Esophagus squamous epithelium (tissue), 5 donors: ENCODE data around the gene HS6ST2. TPM values are rescaled to one million over a fixed set of nuclear protein-coding genes. Genes with fewer than 3 reads are reported as not detected.

Source experiments
- DNase-seq: peaks from one replicate; lab custom pipeline; 2025; lab: John Stamatoyannopoulos, UW
- H3K27ac ChIP-seq, 4 donors: fragments of 200-600 bp; sonication (generic); one replicate each; pipeline ENCODE4 v1.5.1; 2016 to 2019; ENCODE audit warnings: mild to moderate bottlenecking in 1 of 4
- H3K27me3 ChIP-seq, 4 donors: fragments of 200-600 bp; sonication (generic); 1 replicate in 3 of 4; 2 replicates in 1 of 4; pipeline versions ENCODE4 v1.5.1 to v1.6.0; 2017 to 2021; ENCODE audit warnings: antibody characterized with exemption in 1 of 4
- H3K36me3 ChIP-seq, 3 donors: fragments of 200-600 bp; sonication (generic); one replicate each; pipeline ENCODE4 v1.5.1; 2016 to 2019
- H3K4me1 ChIP-seq, 3 donors: fragments of 200-600 bp; sonication (generic); one replicate each; pipeline ENCODE4 v1.5.1; 2017 to 2019
- H3K4me3 ChIP-seq, 4 donors: fragments of 200-600 bp; sonication (generic); 1 replicate in 3 of 4; 2 replicates in 1 of 4; pipeline ENCODE4 v1.5.1; 2016 to 2019; ENCODE audit warnings: mild to moderate bottlenecking in 2 of 4, moderate library complexity in 1 of 4
- H3K9me3 ChIP-seq, 3 donors: fragments of 200-600 bp; sonication (generic); one replicate each; pipeline ENCODE4 v1.5.1; 2016 to 2019
- CTCF ChIP-seq, 6 experiments: fragments of 450-650 bp in 4 of 6; fragments of 200-600 bp in 2 of 6; sonication (generic) in 2 of 6; IDR thresholded peaks; one replicate each; pipeline ENCODE4 v1.5.1; 2016 to 2019; ENCODE audit warnings: antibody characterized with exemption in 6 of 6, mild to moderate bottlenecking in 4 of 6, moderate library complexity in 4 of 6
- POLR2A ChIP-seq, 4 donors: fragments of 450-650 bp; IDR thresholded peaks; one replicate each; pipeline ENCODE4 v1.6.1; 2017; ENCODE audit warnings: antibody characterized with exemption in 4 of 4, mild to moderate bottlenecking in 4 of 4, moderate library complexity in 3 of 4
- WGBS, 2 donors: methylation state at CpG; one replicate each; pipeline ENCODE4 v1.1.5; 2018; 5-methylcytosine and 5-hydroxymethylcytosine counted together
- intact Hi-C: fragments of 100-400 bp; cut with DNase I; formaldehyde crosslinking; loops from one replicate; pipeline ENCODE4 v1.15.0; 2022
- small RNA-seq, 4 donors: library from RNA; depleted of rRNA; stranded (forward); fragments of <200 nt; gene quantifications; one replicate each; pipeline ENCODE3, GENCODE V24; 2016
- total RNA-seq, 4 donors: library from RNA; depleted of rRNA; stranded (reverse); fragments of >200 nt; gene quantifications; one replicate each; pipeline ENCODE4 v1.1.0, GENCODE V29; 2016
- donor health status: DM: yes; HTN: yes; CAD: no.

Gene HS6ST2
- total RNA-seq, 4 donors from 2014 or later = 6.3 to 9.0 (median 7.1) TPM

GRCh38 chrX:132584936-132585335, 373.5 kb downstream of the HS6ST2 start:
- Histone ChIP-seq H3K27me3 (no peaks in the 10 kb centered on the region), H3K4me3 (no peak overlapping the region), H3K9me3 (no peaks in the 10 kb centered on the region), H3K36me3 (no peaks in the 10 kb centered on the region), H3K27ac (no peak overlapping the region), H3K4me1 (no peaks in the 10 kb centered on the region)
- 73 to 81% methylated on average over 4 of the region's 4 CpGs for WGBS, 2 donors
- intact Hi-C loops = no loop called here
- no peak for TF ChIP-seq CTCF (IDR thresholded peaks at IDR 0.05)
- no peak for TF ChIP-seq POLR2A (IDR thresholded peaks at IDR 0.05)
- DNase-seq = no peak

- DNase-seq = no peak
- 43 to 44% methylated on average over 2 of the region's 2 CpGs for WGBS, 2 donors
- no peak for TF ChIP-seq CTCF (IDR thresholded peaks at IDR 0.05)
- no peak for TF ChIP-seq POLR2A (IDR thresholded peaks at IDR 0.05)
- Histone ChIP-seq H3K27me3 (no peaks in the 10 kb centered on the region), H3K4me1 (no peaks in the 10 kb centered on the region), H3K27ac (no peak overlapping the region), H3K9me3 (no peaks in the 10 kb centered on the region), H3K36me3 (no peaks in the 10 kb centered on the region), H3K4me3 (no peak overlapping the region)
- intact Hi-C loops = no loop called here
Measured at GRCh38 chrX:132576939-132577338, 381.5 kb downstream of the HS6ST2 start.

Small RNA genes lying within 50 kb of the gene (small RNA-seq; reads per million reads assigned to genes)
- gene RNU6-98P (0 to 0.60 (median 0) reads per million in 4 donors), gene Z82205.1 (0 reads per million in 4 donors)

Other genes starting within 250 kb of the HS6ST2 start
- gene USP26, start 138.5 kb upstream of the HS6ST2 start, total RNA-seq = not detected